PC-3 (cell line): ENCODE measurements around the gene PERP. TPM values are rescaled to one million over a fixed set of nuclear protein-coding genes. Genes with fewer than 3 reads are reported as not detected.
"Not testable (repeated sequence)": the region's sequence is repeated elsewhere in the genome, so short reads cannot be mapped to it uniquely, and the experiment has no call there.

Experiments used
- ATAC-seq: fragments of 200-7000 bp; cut with Tn5 transposase; 2 replicates; pipeline ENCODE4 v1.9.1; 2020; ENCODE audit warnings: mild to moderate bottlenecking, moderate library complexity
- BruUV-seq: library from RNA; stranded (reverse); fragments of 400-500 nt; replicated peaks from 2 replicates; lab custom pipeline; 2021; lab: Mats Ljungman, UMichigan
- CTCF ChIA-PET: fragments of 300-600 bp; sonication (Branson Sonifier 250); formaldehyde crosslinking; loops from one replicate; lab custom pipeline; 2022; ENCODE audit warnings: antibody characterized with exemption; lab: Charles Lee
- POLR2A ChIA-PET: fragments of 300-600 bp; sonication (Branson Sonifier 250); formaldehyde crosslinking; loops from one replicate; lab custom pipeline; 2022; ENCODE audit warnings: antibody characterized with exemption; ENCODE audit not compliant: unreplicated experiment; lab: Charles Lee
- DNase-seq: peaks from one replicate; pipeline ENCODE4 v3.0.0-alpha.2; 2015
- H2AFZ ChIP-seq: fragments of 300-600 bp; sonication (generic); 2 replicates; pipeline ENCODE4 v1.6.0; 2016; ENCODE audit warnings: antibody characterized with exemption, low read length
- H3F3A ChIP-seq: fragments of 300-600 bp; sonication (generic); one replicate; pipeline ENCODE4 v1.6.0; 2017; ENCODE audit warnings: antibody characterized with exemption, low read length, control low read depth, mild to moderate bottlenecking; ENCODE audit not compliant: unreplicated experiment
- H3K27ac ChIP-seq: fragments of 300-600 bp; sonication (generic); 2 replicates; pipeline ENCODE4 v1.5.1; 2016; ENCODE audit warnings: mild to moderate bottlenecking, low read length
- H3K27me3 ChIP-seq: fragments of 300-600 bp; sonication (generic); 2 replicates; pipeline ENCODE4 v1.6.1; 2016; ENCODE audit warnings: low read length, mixed read lengths
- H3K36me3 ChIP-seq: fragments of 300-600 bp; sonication (generic); 2 replicates; pipeline ENCODE4 v1.6.1; 2016; ENCODE audit warnings: low read depth, mixed run types, low read length, mixed read lengths
- H3K4me1 ChIP-seq: fragments of 300-600 bp; sonication (generic); 2 replicates; pipeline ENCODE4 v1.5.1; 2016; ENCODE audit warnings: low read length; ENCODE audit not compliant: insufficient read depth
- H3K4me2 ChIP-seq: fragments of 300-600 bp; sonication (generic); 2 replicates; pipeline ENCODE4 v1.6.0; 2016; ENCODE audit warnings: low read length
- H3K4me3 ChIP-seq: fragments of 300-600 bp; sonication (generic); 2 replicates; pipeline ENCODE4 v1.5.1; 2016; ENCODE audit warnings: mild to moderate bottlenecking, low read length, mixed read lengths
- H3K79me2 ChIP-seq: fragments of 300-600 bp; sonication (generic); 2 replicates; pipeline ENCODE4 v1.6.1; 2017; ENCODE audit warnings: low read length, mixed read lengths
- H3K9ac ChIP-seq: fragments of 300-600 bp; sonication (generic); 2 replicates; pipeline ENCODE4 v1.6.0; 2016; ENCODE audit warnings: mild to moderate bottlenecking, low read length
- H3K9me2 ChIP-seq: fragments of 300-600 bp; sonication (generic); replicated peaks from 2 replicates; pipeline ENCODE4 v1.6.1; 2016; ENCODE audit warnings: mixed run types, low read length, mixed read lengths
- H3K9me3 ChIP-seq: fragments of 300-600 bp; sonication (generic); 2 replicates; pipeline ENCODE4 v1.6.1; 2016; ENCODE audit warnings: low read length, mixed read lengths
- H4K20me1 ChIP-seq: fragments of 300-600 bp; sonication (generic); 2 replicates; pipeline ENCODE4 v1.6.1; 2016; ENCODE audit warnings: low read length, mixed read lengths
- CTCF ChIP-seq: fragments of 300-600 bp; sonication (generic); conservative IDR thresholded peaks from 2 replicates; pipeline ENCODE4 v1.5.1; 2017; ENCODE audit warnings: antibody characterized with exemption, low read depth, mild to moderate bottlenecking, low read length
- EZH2 ChIP-seq: fragments of 300-600 bp; sonication (generic); IDR thresholded peaks from one replicate; pipeline ENCODE4 v1.6.1; 2017; ENCODE audit warnings: antibody characterized with exemption, mild to moderate bottlenecking, low read length; ENCODE audit not compliant: unreplicated experiment
- EZH2phosphoT487 ChIP-seq: fragments of 300-600 bp; sonication (generic); IDR thresholded peaks from 2 replicates; pipeline ENCODE4 v1.6.1; 2018; ENCODE audit warnings: mild to moderate bottlenecking, antibody characterized with exemption, low read length, borderline replicate concordance
- intact Hi-C: fragments of 100-400 bp; cut with micrococcal nuclease; formaldehyde crosslinking; loops from 2 replicates; pipeline ENCODE4 v1.9.0; 2023
- total RNA-seq: library from RNA; depleted of rRNA; stranded (reverse); fragments of >200 nt; gene quantifications from 2 replicates; pipeline ENCODE4 v1.2.3, GENCODE V29; 2014

Gene PERP
- total RNA-seq, 1 experiment from 2014 or later, result 50.3 TPM

DNA sequence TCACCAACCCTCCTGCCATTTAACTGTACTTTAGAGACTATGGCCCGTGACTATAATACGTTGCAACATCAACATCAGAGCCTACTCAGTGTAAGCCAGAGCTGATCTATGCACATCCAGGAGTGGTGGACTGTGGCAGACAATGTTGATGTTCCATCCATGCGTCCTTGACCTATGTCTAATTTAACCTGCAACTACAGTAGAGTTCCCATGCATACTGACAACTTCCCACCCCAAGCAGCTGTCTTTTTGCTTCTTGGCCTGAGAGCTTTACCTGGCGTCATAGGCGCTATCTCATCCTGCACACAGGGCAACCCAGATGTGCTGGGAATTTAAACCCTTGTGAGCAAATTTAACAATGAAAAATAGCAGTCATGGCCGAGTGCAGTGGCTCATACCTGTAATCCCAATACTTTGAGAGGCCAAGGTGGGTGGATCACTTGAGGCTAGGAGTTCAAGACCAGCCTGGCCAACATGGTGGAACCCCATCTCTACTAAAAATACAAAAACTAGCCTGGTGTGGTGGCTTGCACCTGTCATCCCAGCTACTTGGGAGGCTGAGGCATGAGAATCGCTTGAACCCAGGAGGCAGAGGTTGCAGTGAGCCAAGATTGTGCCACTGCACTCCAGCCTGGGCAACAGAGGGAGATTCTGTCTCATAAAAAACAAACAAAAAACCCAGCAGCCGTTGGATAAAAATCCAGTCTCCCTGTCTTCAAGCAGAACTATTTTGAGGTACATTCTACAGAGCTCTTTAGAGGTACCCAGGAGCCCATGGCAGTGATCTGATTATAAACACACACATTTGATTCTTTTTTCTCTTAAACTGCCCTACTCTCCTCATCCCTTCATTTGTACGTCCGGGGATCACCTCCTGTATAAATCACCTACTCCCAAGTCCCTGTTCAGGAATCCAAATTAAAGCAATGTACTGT, 22.0 kb downstream of the PERP start:
- no peak overlapping the region for H2AFZ ChIP-seq
- TF ChIP-seq CTCF, result no peak
- TF ChIP-seq EZH2, result no peak
- no peak for TF ChIP-seq EZH2phosphoT487
- no peak overlapping the region for H3K4me3 ChIP-seq
- peaks cover 4% of the 10 kb centered on the region for H3F3A ChIP-seq
- H3K27ac ChIP-seq, result no peak overlapping the region
- H3K4me1 ChIP-seq, result peaks cover 36% of the 10 kb centered on the region
- no peaks in the 10 kb centered on the region for H3K27me3 ChIP-seq
- ChIA-PET CTCF (no interaction called here), POLR2A (no interaction called here)
- DNase-seq (no peak), ATAC-seq (no peak)
- BruUV-seq, result no TSS peak
- H3K36me3 ChIP-seq, result no peaks in the 10 kb centered on the region
- H3K9me2 ChIP-seq, result no peaks in the 10 kb centered on the region
- intact Hi-C loops, result no loop called here
- H3K79me2 ChIP-seq, result no peaks in the 10 kb centered on the region
- no peaks in the 10 kb centered on the region for H4K20me1 ChIP-seq
- no peaks in the 10 kb centered on the region for H3K9me3 ChIP-seq
- H3K9ac ChIP-seq, result no peak overlapping the region
- H3K4me2 ChIP-seq, result no peak overlapping the region

DNA sequence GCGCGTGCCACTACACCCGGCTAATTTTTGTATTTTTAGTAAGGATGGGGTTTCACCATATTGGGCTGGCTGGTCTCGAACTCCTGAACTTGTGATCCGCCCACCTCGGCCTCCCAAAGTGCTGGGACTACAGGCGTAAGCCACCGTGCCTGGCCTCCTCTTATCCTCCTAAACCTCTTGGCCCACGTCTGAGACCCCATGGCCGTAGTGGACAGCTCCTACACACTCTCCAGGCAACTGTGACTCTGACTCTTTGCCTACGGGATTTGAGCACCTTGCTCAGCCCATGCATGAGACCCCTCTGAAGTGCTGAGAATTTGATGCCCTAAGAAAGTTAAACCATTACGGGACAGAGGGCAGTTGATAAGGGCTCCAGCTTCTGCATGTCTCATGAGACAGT, 25.0 kb downstream of the PERP start:
- Histone ChIP-seq H3K4me1 (peaks cover 25% of the 10 kb centered on the region), H3K4me2 (no peak overlapping the region), H3K36me3 (no peaks in the 10 kb centered on the region), H3K9me3 (no peaks in the 10 kb centered on the region), H3K27ac (no peak overlapping the region), H3K79me2 (no peaks in the 10 kb centered on the region), H3K9me2 (no peaks in the 10 kb centered on the region), H4K20me1 (no peaks in the 10 kb centered on the region), H3K27me3 (no peaks in the 10 kb centered on the region), H3K9ac (no peak overlapping the region), H3F3A (peaks cover 3% of the 10 kb centered on the region), H3K4me3 (no peak overlapping the region), H2AFZ (no peak overlapping the region)
- CTCF ChIA-PET, result interaction anchor here (1.5 kb wide), 1 partner anchor 78 kb away, joined by 4 read pairs; no protein-coding TSS in a partner anchor
- no TSS peak for BruUV-seq
- DNase-seq (no peak), ATAC-seq (no peak)
- no peak for TF ChIP-seq CTCF
- intact Hi-C loops, result no loop called here
- POLR2A ChIA-PET, result no interaction called here

DNA sequence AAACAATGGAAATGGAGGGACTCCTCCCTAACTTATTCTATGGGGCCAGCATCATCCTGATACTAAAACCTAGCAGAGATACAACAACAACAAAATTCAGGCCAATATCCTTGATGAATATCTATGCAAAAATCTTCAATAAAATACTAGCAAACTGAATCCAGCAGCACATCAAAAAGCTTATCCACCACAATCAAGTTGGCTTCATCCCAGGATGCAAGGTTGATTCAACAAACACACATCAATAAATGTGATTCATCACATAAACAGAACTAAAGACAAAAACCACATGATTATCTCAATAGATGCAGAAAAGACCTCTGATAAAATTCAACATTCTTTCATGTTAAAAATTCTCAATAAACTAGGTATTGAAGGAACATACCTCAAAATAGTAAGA, 27.7 kb downstream of the PERP start:
- H3K9me2 ChIP-seq, intact Hi-C loops, H2AFZ ChIP-seq, CTCF ChIA-PET, H3K36me3 ChIP-seq, H3K27me3 ChIP-seq, H3K9ac ChIP-seq, H3K4me2 ChIP-seq, BruUV-seq, H3K9me3 ChIP-seq, H4K20me1 ChIP-seq, H3K4me3 ChIP-seq, H3F3A ChIP-seq, H3K27ac ChIP-seq, H3K79me2 ChIP-seq: not testable (repeated sequence)
- POLR2A ChIA-PET, result interaction anchor here (0.6 kb wide), 1 partner anchor 104 kb away, joined by 3 read pairs; no protein-coding TSS in a partner anchor
- ATAC-seq, result peak; percentile 27
- DNase-seq, result peak; percentile 56
- peaks cover 14% of the 10 kb centered on the region for H3K4me1 ChIP-seq
